Measurements from ENCODE around the gene WWOX.

The WWOX gene

GRCh38 chr16:78106686-78107085 is 7.2 kb downstream of the WWOX start:
- DNase-seq: no peak

DNA sequence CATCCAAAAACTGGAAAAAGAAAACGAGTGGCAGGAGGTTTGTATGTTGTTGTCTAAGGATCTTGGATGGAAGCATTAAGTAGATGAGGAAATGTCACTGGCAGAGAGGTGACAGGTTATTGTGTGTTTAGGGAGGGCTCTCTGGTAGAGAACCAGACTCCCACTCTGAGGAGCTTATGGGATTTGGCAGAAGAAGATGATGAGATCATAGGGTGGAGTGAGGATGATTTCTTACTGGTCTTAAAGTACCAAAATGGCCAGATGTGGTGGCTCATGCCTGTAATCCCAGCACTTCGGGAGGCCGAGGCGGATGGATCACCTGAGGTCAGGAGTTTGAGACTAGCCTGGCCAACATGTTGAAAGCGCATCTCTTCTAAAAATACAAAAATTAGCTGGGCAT is 9.0 kb downstream of the WWOX start:
- no peak for DNase-seq

DNA sequence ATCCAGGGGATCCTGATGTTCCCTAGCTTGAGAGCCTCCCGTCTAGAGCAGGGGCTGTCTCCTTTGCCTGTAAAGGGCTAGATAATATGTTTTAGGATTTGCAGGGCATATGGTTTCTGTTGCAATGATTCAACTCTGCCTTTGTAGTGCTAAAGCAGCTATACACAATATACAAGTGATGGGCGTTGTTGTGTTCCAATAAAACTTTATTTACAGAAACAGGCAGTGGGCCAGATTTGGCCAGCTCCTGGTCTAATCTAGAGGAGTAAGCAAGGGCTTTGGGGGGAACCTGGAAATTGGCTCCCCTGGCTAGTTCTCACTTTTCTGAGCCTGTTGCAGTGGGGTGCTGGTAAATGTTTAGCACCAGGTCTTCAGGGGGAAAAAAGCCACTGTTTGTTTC is 13.8 kb downstream of the WWOX start:
- no peak for DNase-seq

DNA sequence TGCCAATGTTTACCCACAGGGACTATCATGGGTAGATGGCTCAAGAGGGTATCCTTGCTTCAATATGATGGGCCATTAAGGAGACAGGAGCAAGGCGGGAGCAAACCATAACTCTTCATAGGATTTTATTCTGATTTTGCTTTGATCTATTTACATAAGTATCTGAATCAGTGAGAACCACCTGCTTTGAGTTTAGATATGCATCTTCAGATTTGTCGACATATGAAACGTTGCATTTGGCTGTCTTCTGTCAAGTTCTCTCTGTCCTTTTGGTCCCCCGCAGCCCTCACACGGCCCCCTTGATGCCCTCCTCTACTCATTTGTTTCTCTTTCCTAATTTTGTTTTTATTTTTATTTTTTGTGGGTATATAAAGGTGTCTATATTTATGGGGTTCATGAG is 16.2 kb downstream of the WWOX start:
- DNase-seq: no peak

- DNase-seq: no peak
Observed at GRCh38 chr16:78116946-78117345, 17.5 kb downstream of the WWOX start.

- DNase-seq: no peak
Observed at GRCh38 chr16:78117391-78117790, 17.9 kb downstream of the WWOX start.

DNA sequence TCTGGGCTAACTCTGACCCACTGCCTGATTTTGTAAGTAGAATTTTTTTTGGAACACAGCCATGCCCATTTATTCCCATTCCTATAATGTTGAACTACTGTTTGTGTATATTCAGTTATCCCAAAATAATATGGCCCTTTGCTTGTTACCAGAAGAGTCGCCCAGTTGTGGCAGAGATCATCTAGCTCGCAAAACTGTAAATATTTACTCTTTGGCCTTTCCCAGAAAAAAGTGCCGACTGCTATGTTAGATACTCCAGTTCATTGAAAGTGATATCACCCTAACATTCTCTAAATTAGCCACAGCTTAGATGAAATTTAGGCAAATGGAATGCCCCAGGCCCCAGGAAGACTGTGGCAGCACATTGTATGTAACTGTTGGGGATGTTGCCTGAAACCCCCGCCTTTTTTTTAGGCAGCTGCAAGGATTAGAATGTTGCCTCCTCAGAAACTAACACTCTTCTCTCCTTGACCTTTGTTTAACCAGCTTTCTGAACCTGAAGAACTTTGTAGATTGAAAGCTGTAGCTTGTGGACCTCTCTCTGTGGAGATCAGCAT is 19.1 kb downstream of the WWOX start:
- no peak for DNase-seq

GRCh38 chr16:78122774-78123315 is 23.4 kb downstream of the WWOX start:
- no peak for DNase-seq

DNA sequence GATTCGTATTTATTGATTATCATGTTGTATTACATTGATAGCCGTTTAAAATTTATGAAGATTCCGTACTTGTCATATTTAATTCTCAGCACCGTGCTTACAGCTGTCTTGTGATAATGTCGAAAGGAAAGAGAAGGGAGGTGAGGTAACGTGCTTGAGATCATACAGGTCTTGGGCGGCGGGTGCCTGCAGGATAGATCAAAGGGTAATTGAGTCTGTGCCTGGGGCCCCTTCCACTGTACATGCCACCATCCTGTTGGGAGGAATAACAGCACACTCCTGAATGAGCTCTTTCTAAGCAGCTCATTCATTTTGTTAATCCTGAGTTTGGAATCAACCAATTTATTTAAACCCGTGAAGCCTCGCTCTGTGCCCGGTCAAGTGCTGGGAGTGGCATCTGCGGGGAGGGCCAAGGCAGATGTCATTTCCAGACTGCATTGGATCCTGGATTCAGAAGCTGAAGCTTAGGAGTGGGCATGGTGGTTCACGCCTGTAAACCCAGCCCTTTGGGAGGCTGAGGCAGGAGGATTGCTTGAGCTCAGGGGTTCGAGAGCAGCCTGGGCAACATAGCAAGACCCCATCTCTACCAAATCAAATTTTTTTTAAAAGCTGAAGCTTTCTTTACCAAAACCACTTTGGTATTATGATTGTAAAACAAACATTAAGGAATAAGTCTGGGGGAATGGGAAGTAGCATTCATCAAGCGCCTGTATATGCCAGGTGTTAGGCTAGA is 25.8 kb downstream of the WWOX start:
- DNase-seq: no peak

- no peak for DNase-seq
Observed at GRCh38 chr16:78126662-78127061, 27.2 kb downstream of the WWOX start.

DNA sequence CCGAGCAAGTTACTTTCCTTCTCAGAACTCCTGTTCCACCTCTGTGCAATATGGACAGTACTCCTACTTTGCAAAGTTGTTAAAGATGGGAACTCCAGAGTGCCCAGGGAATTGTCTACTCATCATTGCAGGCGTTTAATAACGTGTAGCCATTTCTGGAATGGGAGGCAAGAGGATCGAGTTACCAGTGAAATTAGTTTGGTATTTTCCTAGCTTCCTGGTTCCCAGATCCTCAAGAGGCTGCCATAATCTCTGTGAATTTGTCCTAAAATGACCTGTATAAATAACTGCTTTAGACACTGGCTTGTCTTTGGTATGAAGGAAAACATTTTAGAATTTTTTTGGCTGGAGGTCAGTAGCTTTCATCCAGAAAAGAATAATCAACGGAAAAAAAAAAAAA is 27.7 kb downstream of the WWOX start:
- DNase-seq: no peak

GRCh38 chr16:78128913-78129312 is 29.5 kb downstream of the WWOX start:
- DNase-seq: no peak

GRCh38 chr16:78129349-78129748 is 29.9 kb downstream of the WWOX start:
- DNase-seq: no peak

DNA sequence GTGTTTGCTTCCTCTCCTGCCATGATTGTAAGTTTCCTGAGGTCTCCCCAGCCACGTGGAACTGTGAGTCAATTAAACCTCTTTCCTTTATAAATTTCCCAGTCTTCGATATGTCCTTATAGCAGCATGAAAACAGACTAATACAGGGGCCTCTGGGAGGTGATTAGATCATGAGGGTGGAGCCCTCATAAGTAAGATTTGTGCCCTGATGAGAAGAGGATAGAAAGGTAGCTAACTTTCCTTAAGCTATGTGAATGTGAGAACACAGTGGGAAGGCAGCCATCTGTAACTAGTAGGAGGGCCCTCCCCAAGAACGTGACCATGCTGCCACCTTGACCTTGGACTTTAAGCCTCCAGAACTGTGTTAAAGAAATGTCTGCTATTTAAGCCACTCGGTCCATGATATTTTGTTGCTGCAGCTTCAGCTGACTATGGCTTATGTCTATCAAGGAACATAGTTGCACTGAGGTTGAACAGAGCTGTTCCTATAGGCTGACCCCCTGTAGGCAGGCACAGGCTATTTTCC is 30.7 kb downstream of the WWOX start:
- no peak for DNase-seq

- no peak for DNase-seq
Observed at GRCh38 chr16:78130950-78131349, 31.5 kb downstream of the WWOX start.

- no peak for DNase-seq
Observed at GRCh38 chr16:78133919-78134318, 34.5 kb downstream of the WWOX start.

DNA sequence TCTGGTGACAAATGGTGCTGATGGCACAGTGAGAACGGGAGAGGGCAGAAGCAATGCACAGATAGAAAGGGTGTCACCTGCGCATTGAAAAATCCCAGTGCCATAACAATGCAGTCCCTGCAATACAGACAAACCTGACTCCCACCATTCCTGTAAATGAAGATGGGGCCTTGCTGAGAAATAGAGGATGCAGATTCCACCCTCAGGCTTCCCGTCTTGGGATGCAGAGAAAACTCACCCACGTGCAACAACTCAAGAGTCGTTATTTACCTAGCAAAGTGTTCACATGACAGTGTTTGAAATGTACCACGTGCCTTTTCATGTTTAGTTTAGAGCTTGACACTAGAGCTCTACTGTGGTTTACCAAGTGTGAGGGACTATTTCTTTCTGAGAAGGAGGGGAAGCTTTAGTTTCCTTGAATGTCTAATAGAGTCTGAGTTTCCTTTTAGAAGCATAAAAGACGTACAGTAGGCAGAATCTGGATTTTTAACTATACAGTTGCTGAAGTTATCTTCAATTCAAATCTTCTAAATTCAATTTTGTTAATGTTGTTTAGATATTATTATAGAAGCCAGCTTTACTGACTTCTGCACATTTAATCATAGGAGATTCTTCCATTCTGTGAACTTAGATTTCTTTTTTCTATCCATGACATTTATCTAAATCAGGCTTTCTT is 35.6 kb downstream of the WWOX start:
- DNase-seq: no peak

- DNase-seq: no peak
Observed at GRCh38 chr16:78137179-78137578, 37.7 kb downstream of the WWOX start.

DNA sequence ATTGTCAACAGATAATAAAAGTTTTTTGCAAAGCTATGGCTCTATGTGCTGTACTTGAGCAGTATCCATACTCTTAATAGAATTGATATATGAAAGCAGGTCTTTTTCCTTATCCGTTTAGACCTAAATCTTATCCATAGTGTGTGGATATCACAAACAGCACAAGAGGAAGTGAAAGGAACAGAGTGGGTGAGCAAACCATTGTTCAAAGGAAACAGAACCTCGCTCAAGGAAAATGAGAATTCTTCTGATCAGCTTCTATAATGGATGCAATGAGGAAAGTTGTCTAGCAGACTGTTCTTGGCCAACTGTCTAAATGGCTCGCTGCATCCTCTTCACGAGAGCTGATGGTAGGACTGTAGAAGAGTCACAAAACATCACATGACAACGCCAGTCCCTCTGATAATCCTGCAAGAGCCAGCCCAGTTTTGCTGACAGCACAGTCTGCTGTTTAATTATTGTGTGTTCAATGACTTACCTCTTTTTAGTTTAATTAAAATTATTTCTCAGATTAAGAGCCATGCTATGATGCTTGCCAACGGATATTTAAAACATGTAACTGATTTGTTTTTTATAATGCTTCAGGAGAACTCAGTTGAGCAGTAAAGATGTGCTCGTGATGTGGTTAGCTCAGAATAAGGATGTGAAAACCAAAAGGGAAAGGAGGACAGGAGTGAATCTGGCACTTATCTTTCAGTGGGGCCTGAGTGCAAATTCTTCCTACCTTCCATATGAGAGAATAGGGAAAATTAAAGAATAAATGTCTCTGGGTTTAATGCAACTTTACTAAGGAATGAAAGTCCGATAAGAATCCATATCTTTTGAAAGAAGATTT is 38.5 kb downstream of the WWOX start:
- no peak for DNase-seq

GRCh38 chr16:78140818-78141466 is 41.5 kb downstream of the WWOX start:
- no peak for DNase-seq

DNA sequence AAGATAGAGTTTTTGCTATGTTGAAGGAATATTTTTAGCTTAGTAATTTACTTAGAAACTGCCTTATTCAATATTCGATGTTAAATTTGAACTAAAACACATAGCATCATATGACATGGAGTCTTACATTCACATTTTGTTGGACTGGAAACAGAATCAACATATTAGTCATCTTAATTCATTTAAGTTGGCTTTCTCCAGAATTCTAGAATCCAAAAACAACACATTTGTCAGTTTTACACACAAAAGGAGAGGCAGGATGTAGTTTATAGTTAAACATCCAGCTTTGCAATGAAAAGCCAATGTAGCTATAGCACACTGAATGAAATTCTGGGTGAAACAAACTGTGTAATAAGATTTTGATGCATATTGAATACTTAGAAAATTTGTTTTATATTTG is 43.3 kb downstream of the WWOX start:
- no peak for DNase-seq

- DNase-seq: no peak
Observed at GRCh38 chr16:78146807-78147206, 47.4 kb downstream of the WWOX start.
